SK-N-MC (cell line): ENCODE results near the gene COQ8B.
"Not testable (repeated sequence)": the region's sequence is repeated elsewhere in the genome, so short reads cannot be mapped to it uniquely, and the experiment has no call there.

Experiments
- DNase-seq: peaks from one replicate; pipeline ENCODE4 v3.0.0-alpha.2; 2011; ENCODE audit warnings: low read depth, low spot score
- H3K27ac ChIP-seq: fragments of 200-600 bp; sonication (generic); 2 replicates; pipeline ENCODE4 v1.5.1; 2016; ENCODE audit warnings: mixed run types
- H3K36me3 ChIP-seq: fragments of 200-600 bp; sonication (generic); 2 replicates; pipeline ENCODE4 v1.6.1; 2017; ENCODE audit warnings: antibody characterized with exemption, low read length, mixed read lengths; ENCODE audit not compliant: insufficient read depth
- H3K4me3 ChIP-seq: fragments of 200-600 bp; sonication (generic); 2 replicates; pipeline ENCODE4 v1.5.1; 2016
- H3K9ac ChIP-seq: fragments of 200-600 bp; sonication (generic); 2 replicates; pipeline ENCODE4 v1.8.0; 2017; ENCODE audit warnings: mixed run types, mixed read lengths; ENCODE audit not compliant: insufficient read length
- H3K9me3 ChIP-seq: fragments of 200-600 bp; sonication (generic); 2 replicates; pipeline ENCODE4 v1.6.1; 2017; ENCODE audit warnings: low read depth, mild to moderate bottlenecking, antibody characterized with exemption, low read length, moderate library complexity, mixed read lengths
- EZH2 ChIP-seq: fragments of 200-600 bp; sonication (generic); IDR thresholded peaks from one replicate; pipeline ENCODE4 v1.6.1; 2017; ENCODE audit warnings: antibody characterized with exemption
- FOXP2 ChIP-seq: optimal IDR thresholded peaks from 2 replicates; pipeline ENCODE3; 2011; ENCODE audit warnings: mild to moderate bottlenecking, moderate library complexity; ENCODE audit not compliant: insufficient read depth; ENCODE audit errors: extremely low read length, control extremely low read depth
- POLR2AphosphoS5 ChIP-seq: IDR thresholded peaks from 2 replicates; pipeline ENCODE4 v1.6.1; 2012; ENCODE audit warnings: mild to moderate bottlenecking, low read depth, low read length, borderline replicate concordance

The COQ8B gene

GRCh38 chr19:40650749-40651305 is 65.9 kb downstream of the COQ8B start:
- TF ChIP-seq FOXP2 (no peak), EZH2 (no peak), POLR2AphosphoS5 (no peak)
- no peak for DNase-seq

GRCh38 chr19:40649903-40650675 is 66.6 kb downstream of the COQ8B start:
- not testable (repeated sequence) for H3K9ac ChIP-seq, H3K9me3 ChIP-seq, H3K4me3 ChIP-seq, DNase-seq, H3K36me3 ChIP-seq, H3K27ac ChIP-seq

More at GRCh38 chr19:40650749-40651305, 65.9 kb downstream of the COQ8B start:
- Histone ChIP-seq H3K4me3 (no peak overlapping the region), H3K9me3 (no peaks in the 10 kb centered on the region), H3K9ac (no peak overlapping the region), H3K27ac (no peak overlapping the region), H3K36me3 (no peaks in the 10 kb centered on the region)

- no peak for DNase-seq
- Histone ChIP-seq H3K27ac (no peak overlapping the region; the same call in 1 of the 2 replicates), H3K9me3 (no peaks in the 10 kb centered on the region), H3K4me3 (no peak overlapping the region), H3K9ac (no peak overlapping the region), H3K36me3 (no peaks in the 10 kb centered on the region)
- TF ChIP-seq FOXP2, result no peak
- TF ChIP-seq EZH2, result no peak
- no peak for TF ChIP-seq POLR2AphosphoS5
Observed at GRCh38 chr19:40646743-40647254, 69.9 kb downstream of the COQ8B start.

- no peak overlapping the region for H3K27ac ChIP-seq
- H3K4me3 ChIP-seq, result no peak overlapping the region
- H3K9me3 ChIP-seq, result no peaks in the 10 kb centered on the region
- H3K9ac ChIP-seq, result no peak overlapping the region
- TF ChIP-seq POLR2AphosphoS5 (no peak), FOXP2 (no peak), EZH2 (no peak)
- H3K36me3 ChIP-seq, result no peaks in the 10 kb centered on the region
- DNase-seq, result no peak
Observed at GRCh38 chr19:40642757-40643305, 73.9 kb downstream of the COQ8B start.

- no peak overlapping the region for H3K27ac ChIP-seq
- TF ChIP-seq FOXP2 (no peak), POLR2AphosphoS5 (no peak), EZH2 (no peak)
- no peak overlapping the region for H3K4me3 ChIP-seq
- H3K9ac ChIP-seq, result no peak overlapping the region
- no peaks in the 10 kb centered on the region for H3K36me3 ChIP-seq
- no peak for DNase-seq
- no peaks in the 10 kb centered on the region for H3K9me3 ChIP-seq
Observed at GRCh38 chr19:40642051-40642706, 74.5 kb downstream of the COQ8B start.
